ENCODE results near the gene SUPT3H.
A peak's percentile ranks its signal among the peaks of the same experiment; 100 is the strongest.
"Not testable (repeated sequence)": the region's sequence is repeated elsewhere in the genome, so short reads cannot be mapped to it uniquely, and the experiment has no call there.

The SUPT3H gene

GRCh38 chr6:45323656-45324224 is 54.0 kb downstream of the SUPT3H start:
- DNase-seq (ENCODE audit: low spot score) = no peak

DNA sequence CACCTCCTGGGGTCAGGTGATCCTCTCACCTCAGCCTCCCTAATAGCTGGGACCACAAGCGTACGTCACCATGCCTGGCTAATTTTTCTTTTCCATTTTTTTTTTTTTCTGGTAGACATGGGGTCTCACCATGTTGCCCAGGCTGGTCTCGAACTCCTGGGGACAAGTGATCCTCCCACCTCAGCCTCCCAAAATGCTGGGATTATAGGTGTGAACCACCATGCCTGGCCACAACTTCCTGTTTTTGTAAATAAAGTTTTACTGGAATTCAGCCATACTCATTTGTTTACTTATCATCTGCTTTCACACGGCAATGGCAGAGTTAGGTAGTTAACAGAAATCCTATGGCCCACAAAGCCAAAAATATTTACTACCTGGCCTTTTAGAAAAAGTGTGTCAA is 57.4 kb downstream of the SUPT3H start:
- DNase-seq (ENCODE audit: low spot score) = no peak

DNA sequence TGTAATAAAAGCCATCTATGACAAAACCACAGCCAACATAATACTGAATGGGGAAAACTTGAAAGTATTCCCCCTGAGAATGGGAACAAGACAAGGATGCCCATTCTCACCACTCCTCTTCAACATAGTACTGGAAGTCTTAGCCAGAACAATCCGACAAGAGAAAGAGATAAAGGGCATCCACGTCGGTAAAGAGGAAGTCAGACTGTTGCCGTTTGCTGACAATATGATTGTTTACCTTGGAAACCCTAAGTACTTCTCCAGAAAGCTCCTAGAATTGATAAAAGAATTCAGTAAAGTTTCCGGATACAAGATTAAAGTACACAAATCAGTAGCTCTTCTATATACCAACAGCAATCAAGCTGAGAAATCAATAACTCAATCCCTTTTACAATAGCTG is 63.6 kb downstream of the SUPT3H start:
- no peak for DNase-seq (ENCODE audit: low spot score)

DNA sequence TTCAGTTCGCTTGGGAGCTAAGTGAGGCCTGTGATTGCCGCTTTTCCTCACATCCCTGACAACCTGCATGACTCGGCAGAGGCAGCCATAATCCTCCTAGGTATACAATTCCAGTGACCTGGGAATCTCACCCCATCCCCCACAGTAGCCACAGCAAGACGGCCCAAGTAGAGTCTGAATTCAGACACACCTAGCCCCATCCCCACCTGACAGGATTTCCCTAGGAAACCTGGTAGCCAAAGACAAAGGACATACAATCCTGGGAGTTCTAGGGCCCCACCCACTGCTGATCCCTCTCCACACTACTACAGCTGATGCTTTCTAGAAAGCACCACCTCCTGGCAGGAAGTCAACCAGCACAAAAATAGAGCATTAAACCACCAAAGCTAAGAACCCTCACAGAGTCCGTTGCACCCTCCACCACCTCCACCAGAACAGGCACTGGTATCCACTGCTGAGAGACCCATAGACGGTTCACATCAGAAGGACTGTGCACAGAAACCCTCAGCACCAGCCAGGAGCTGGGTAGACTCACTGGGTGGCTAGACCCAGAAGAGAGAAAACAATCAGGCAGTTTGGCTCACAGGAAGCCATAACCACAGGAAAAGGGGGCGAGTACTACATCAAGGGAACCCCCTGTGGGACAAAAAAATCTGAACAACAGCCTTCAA is 67.5 kb downstream of the SUPT3H start:
- no peak for DNase-seq (ENCODE audit: low spot score)

- DNase-seq (ENCODE audit: low spot score) = no peak
Measured at GRCh38 chr6:45305546-45305945, 72.2 kb downstream of the SUPT3H start.

DNA sequence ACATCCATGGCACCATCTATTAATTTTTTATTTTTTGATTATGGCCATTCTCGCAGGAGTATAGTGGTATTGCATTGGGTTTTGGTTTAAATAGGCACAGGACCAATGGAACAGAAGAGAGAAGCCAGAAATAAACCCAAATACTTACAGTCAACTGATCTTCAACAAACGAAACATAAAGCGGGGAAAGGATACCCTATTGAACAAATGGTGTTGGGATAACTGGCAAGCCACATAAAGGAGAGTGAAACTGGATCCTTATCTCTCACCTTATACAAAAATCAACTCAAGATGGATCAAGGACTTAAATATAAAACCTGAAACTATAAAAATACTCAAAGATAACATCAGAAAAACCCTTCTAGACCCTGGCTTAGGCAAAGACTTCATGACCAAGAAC is 74.9 kb downstream of the SUPT3H start:
- DNase-seq (ENCODE audit: low spot score) = no peak

GRCh38 chr6:45301348-45302142 is 76.2 kb downstream of the SUPT3H start:
- no peak for DNase-seq (ENCODE audit: low spot score)

GRCh38 chr6:45300736-45301135 is 77.0 kb downstream of the SUPT3H start:
- DNase-seq (ENCODE audit: low spot score) = no peak

DNA sequence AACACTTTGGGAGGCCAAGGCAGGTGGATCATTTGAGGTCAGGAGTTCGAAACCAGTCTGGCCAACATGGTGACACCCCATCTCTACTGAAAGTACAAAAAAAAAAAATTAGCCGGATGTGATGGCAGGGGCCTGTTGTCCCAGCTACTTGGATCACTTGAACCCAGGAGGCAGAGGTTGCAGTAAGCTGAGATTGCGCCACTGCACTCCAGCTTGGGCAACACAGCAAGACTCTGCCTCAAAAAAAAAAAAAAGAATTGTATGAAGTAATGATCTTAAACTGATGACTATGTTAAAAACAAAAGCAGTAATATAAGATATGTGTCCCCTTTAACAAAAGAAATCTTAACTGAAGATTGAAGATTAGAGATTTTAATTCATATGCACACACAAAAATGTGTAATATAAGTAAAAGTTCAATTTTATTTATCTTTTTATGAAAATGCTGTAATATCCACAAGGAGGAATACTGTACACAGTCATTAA is 78.6 kb downstream of the SUPT3H start:
- no peak for DNase-seq (ENCODE audit: low spot score)

DNA sequence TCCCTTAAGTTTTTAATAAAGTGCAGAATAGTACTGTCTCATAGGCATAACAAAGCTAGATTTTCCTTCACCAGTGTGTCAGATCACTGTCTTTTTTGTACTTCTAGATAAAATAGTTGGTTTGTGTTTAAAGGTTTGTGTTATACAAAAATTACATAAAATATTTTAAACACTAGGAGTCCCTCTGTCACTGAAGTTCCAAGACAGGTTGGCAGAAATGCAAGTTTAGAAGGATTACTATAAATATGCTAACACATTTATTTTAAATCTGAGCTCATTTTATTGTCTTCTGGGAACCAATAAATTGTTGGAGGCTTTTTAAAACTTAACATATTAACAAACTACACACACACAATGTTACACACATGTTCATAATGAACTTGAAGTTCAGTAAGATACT is 80.4 kb downstream of the SUPT3H start:
- no peak for DNase-seq (ENCODE audit: low spot score)

DNA sequence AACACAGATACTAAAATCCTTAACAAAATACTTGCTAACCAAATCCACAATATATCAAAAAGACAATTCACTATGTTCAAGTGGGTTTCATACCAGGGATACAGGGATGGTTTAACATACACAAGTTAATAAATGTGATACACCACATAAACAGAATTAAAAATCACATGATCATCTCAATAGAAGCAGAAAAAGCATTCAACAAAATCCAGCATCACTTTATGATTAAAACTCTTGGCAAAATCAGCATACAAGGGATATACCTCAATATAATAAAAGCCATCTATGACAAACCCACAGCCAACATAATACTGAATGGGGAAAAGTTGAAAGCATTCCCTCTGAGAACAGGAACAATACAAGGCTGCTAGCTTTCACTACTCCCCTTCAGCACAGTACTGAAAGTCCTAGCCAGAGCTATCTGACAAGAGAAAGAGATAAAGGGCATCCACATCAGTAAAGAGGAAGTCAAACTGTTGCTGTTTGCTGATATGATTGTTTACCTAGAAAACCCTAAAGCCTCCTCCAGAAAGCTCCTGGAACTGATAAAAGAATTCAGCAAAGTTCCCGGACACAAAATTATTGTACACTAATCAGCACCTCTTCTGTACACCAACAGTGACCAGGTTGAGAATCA is 83.6 kb downstream of the SUPT3H start:
- not testable (repeated sequence) for DNase-seq (ENCODE audit: low spot score)

DNA sequence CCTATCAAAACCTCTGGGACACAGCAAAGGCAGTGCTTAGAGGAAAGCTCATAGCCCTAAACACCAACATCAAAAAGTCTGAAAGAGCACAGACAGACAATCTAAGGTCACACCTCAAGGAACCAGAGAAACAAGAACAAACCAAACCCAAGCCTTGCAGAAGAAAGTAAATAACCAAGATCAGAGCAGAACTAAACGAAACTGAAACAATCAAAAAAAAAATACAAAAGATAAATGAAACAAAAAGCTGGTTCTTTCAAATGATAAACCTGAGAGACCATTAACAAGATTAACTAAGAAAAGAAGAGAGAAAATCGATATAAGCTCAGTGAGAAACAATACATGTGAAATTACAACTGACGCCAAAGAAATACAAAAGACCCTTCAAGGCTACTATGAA is 84.4 kb downstream of the SUPT3H start:
- DNase-seq (ENCODE audit: low spot score) = no peak

- no peak for DNase-seq (ENCODE audit: low spot score)
Measured at GRCh38 chr6:45289751-45290514, 87.8 kb downstream of the SUPT3H start.

DNA sequence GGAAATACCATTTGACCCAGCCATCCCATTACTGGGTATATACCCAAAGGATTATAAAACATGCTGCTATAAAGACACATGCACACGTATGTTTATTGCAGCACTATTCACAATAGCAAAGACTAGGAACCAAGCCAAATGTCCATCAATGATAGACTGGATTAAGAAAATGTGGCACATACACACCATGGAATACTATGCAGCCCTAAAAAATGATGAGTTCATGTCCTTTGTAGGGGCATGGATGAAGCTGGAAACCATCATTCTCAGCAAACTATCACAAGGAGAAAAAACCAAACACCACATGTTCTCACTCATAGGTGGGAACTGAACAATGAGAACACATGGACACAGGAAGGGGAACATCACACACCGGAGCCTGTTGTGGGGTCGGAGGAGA is 91.0 kb downstream of the SUPT3H start:
- not testable (repeated sequence) for DNase-seq (ENCODE audit: low spot score)

- no peak for DNase-seq (ENCODE audit: low spot score)
Measured at GRCh38 chr6:45278367-45278766, 99.4 kb downstream of the SUPT3H start.

- DNase-seq (ENCODE audit: low spot score) = not testable (repeated sequence)
Measured at GRCh38 chr6:45277741-45278140, 100.0 kb downstream of the SUPT3H start.

DNA sequence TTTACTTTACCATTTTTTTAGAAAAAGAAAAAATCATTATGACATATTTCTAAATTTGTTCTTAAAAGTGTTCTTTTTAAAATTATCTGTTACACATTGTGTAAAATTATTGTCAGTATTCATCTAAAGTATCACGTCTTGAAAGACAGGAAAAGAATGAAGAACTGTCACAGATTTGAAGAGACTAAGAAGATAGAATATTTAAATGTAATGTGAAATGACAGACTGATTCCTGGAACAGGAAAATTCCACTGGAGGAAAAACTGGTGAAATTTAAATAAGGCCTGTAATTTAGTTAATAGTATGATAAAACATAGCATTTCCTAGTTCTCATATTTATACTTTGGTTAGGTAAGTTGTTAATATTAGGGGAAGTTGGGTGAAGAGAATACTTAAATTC is 102.4 kb downstream of the SUPT3H start:
- no peak for DNase-seq (ENCODE audit: low spot score)

DNA sequence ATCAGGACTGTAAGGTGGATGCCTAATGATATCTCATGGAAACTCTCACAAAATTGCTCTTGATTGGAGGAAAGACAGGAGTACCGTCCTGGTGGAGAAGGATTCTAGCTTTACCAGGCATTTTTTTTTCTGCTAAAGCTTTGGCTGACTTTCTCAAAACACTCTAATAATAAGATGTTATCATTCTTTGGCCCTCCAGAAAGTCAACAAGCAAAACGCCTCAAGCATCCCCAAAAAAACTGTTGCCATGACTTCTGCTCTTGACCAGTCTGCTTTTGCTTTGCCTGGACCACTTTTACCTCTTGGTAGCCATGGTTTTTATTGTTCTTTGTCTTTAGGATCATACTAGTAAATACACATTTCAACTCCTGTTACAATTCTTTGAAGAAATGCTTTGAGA is 105.1 kb downstream of the SUPT3H start:
- DNase-seq (ENCODE audit: low spot score) = peak; percentile 2

- DNase-seq (ENCODE audit: low spot score) = no peak
Measured at GRCh38 chr6:45265246-45265645, 112.5 kb downstream of the SUPT3H start.

- DNase-seq (ENCODE audit: low spot score) = no peak
Measured at GRCh38 chr6:45260696-45261095, 117.0 kb downstream of the SUPT3H start.

DNA sequence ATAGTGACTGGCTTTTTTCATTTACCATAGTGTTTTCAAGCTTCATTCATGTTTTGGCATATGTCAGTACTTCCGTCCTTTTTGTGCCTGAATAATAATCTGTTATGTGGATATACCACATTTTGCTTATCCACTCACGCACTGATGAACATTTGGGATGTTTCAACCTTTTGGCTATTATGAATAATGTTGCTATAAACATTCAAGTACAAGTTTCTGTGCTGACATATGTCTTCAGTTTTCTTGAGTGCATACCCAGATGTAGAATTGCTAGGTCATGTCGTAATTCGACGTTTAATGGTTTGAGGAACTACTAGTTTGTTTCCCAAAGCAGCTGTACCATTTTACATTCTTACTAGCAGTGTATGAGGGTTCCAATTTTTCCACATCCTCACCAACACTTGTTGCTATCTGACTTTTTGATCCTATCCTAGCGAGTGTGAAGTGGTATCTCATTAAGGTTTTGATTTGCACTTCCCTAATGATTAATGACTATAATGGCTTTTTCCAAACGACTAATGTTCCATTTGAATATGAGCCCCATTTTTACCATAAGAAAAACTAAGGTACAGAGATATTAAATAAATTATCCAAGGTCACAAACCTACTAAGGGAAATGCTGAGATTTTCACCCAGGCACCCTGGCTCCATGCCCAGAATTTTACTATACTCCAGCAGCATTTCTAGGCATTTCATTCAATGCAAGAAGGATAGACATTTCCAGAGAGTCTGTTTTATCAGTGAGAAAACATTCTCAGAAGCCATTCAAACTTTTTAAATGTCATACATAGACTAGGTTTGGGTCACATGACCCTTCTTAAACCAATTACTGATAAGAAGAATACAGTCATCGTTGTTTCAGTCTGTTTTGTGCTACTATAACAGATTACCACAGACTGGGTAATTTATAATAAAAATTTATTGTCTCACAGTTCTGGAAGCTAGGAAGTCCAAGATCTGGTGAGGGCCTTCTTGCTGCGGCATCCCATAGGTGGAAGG is 120.7 kb downstream of the SUPT3H start:
- DNase-seq (ENCODE audit: low spot score) = no peak

All from GM03348 (cell line).